Astrocyte of the spinal cord (primary cell): Measurements from ENCODE around the gene SIRT6.

Experiments used
- DNase-seq: peaks from one replicate; pipeline ENCODE4 v3.0.0; 2011; ENCODE audit warnings: low read depth, low spot score
- H3K4me3 ChIP-seq: 2 replicates; pipeline ENCODE4 v1.5.1; 2011; ENCODE audit warnings: low read depth, mild to moderate bottlenecking, low read length, moderate library complexity
- in situ Hi-C: cut with HindIII; loops from 2 replicates; pipeline ENCODE4 v1.10.0; 2017; ENCODE audit warnings: low sequenced_read_pairs
- TF ChIP-seq, protein P1 (sequence below): IDR thresholded peaks from 2 replicates; pipeline ENCODE4 v1.5.1; 2012; ENCODE audit warnings: low read depth, mild to moderate bottlenecking, low read length, inconsistent platforms

SIRT6 gene

DNA sequence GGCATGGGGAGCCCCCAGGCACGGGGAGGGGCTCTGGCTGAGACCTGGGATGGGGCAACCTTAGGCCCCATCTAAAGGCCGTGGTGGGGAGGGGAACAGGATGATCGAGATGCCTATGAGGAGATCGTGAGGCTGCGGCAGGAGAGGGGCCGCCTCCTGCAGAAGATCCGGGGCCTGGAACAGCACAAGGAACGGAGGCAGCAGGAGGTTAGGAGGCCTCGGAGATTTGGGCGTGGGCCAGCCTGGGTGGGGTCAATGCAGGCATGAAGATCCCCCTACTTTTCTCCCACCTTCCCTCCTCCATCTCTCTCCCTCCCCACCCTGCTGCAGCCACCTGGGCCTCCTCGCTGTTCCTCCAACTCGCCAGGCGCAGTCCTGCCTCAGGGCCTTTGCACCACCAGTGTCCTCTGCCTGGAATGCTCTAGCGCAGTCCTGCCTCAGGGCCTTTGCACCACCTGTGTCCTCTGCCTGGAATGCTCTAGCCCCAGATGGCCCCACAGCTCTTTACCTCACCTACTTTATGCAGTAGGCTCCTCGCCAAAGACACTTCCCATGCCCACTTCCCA is 27.9 kb upstream of the SIRT6 start:
- no peak overlapping the region for H3K4me3 ChIP-seq
- DNase-seq: no peak
- TF ChIP-seq, protein P1, sequence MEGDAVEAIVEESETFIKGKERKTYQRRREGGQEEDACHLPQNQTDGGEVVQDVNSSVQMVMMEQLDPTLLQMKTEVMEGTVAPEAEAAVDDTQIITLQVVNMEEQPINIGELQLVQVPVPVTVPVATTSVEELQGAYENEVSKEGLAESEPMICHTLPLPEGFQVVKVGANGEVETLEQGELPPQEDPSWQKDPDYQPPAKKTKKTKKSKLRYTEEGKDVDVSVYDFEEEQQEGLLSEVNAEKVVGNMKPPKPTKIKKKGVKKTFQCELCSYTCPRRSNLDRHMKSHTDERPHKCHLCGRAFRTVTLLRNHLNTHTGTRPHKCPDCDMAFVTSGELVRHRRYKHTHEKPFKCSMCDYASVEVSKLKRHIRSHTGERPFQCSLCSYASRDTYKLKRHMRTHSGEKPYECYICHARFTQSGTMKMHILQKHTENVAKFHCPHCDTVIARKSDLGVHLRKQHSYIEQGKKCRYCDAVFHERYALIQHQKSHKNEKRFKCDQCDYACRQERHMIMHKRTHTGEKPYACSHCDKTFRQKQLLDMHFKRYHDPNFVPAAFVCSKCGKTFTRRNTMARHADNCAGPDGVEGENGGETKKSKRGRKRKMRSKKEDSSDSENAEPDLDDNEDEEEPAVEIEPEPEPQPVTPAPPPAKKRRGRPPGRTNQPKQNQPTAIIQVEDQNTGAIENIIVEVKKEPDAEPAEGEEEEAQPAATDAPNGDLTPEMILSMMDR: no peak
- in situ Hi-C loops: no loop called here

DNA sequence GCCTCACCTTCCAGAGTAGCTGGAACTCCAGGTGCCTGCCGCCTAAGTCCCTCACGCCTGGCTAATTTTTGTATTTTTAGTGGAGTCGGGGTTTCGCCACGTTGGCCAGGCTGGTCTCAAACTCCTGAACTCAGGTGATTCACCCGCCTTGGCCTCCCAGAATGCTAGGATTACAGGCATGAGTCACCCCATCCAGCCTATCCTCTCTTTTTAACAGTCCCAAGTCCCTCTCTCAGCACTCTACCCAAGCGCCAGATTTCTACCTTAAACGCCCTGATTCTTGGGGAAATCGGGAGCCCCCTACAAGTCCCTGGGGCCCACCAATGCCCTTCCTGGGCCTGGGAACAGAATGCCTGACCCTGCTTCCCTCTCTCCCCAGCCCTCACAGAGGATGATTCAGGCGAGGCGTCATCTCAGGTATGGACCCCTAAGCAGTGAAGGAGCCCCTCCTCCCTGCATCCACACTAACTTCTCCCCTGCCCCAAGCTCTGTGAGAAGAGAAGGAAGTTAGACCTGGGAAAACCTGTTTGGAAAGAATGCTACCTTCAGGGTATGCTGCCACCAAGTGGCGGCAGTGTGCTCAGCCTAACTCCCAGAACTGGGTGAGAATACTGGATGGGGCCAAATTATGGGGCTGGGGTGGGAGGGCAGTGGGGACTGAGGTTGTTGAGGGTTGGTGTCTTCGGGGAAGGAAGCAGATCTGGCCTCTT is 26.2 kb upstream of the SIRT6 start:
- TF ChIP-seq, protein P1: peak; percentile 74
- in situ Hi-C loops: no loop called here
- no peak overlapping the region for H3K4me3 ChIP-seq
- DNase-seq: peak; percentile 27

DNA sequence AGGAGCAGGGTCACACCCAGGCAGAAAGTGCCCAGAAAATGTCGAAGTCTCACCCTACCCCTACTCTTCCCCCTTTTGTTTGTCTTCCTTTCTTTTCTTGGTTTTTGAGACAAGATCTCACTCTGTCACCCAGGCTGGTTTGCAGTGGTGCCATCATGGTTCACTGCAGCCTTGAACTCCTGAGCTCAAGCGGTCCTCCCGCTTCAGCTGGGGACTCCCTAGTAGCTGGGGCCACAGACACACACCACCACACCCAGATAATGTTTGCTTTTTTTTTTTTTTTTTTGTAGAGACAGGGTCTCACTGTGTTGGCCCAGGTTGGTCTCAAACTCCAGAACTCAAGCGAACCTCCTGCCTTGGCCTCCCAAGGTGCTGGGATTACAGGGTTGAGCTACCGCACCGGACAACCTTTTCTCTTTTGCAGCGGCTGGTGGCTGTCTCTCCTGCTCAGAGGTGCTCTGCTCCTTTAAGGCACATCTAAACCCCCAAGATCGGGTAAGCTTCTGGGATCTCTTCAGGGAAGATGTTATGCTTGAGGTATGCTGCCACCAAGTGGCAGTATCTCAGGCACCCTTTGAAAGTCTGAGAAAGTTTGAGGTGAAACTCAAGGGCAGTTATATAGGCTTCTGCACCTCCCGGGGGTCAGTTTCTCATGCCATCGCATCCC is 24.6 kb upstream of the SIRT6 start:
- in situ Hi-C loops: no loop called here
- DNase-seq: peak; percentile 37
- TF ChIP-seq, protein P1: peak; percentile 52
- no peak overlapping the region for H3K4me3 ChIP-seq

DNA sequence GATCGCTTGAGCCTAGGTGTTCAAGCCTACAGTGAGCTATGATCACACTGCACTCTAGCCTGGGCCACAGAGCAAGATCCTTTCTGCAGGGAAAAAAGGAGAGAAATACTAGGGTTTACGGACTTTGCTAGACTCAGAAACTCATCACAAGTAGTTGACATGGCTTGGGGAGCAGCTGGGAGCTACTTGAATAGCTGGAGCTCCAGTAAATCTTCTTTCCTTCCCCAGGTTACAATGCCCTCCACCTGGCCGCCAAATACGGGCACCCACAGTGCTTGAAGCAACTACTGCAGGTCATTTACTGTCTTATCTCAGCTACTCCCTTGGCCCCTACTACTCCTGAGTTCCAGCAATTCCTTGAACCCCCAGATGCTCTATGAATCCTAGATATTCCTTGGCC is 19.4 kb upstream of the SIRT6 start:
- TF ChIP-seq, protein P1: no peak
- in situ Hi-C loops: no loop called here
- H3K4me3 ChIP-seq: no peak overlapping the region
- DNase-seq: no peak

DNA sequence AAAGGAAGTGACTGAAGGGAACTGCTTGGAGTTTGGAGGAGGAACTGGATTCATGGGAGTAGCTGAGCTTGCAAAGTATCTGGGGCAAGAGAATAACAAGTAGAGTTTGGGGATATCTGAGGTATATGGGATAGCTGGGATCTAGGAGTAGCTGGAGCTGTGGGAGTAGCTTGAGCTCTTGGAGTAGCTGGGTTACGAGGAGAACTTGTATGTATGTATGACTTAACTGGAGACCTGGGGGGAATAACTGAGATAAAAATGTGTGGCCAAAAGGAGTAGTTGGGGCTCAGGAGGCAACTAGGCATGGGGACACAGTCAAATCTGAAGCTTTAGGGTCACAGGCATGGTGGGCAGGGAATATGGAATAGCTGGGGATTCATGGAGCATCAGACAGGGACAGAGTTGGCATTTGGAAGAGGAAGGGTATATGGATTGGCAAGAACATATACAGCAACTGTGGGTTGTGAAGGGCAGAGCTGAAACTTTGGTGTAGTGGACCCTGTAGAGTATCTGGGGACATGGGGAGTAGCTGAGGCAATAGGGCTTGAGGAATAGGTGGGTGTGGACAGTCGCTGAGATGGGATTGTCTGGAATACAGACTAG is 18.7 kb upstream of the SIRT6 start:
- DNase-seq: no peak
- in situ Hi-C loops: no loop called here
- TF ChIP-seq, protein P1: no peak
- no peak overlapping the region for H3K4me3 ChIP-seq

DNA sequence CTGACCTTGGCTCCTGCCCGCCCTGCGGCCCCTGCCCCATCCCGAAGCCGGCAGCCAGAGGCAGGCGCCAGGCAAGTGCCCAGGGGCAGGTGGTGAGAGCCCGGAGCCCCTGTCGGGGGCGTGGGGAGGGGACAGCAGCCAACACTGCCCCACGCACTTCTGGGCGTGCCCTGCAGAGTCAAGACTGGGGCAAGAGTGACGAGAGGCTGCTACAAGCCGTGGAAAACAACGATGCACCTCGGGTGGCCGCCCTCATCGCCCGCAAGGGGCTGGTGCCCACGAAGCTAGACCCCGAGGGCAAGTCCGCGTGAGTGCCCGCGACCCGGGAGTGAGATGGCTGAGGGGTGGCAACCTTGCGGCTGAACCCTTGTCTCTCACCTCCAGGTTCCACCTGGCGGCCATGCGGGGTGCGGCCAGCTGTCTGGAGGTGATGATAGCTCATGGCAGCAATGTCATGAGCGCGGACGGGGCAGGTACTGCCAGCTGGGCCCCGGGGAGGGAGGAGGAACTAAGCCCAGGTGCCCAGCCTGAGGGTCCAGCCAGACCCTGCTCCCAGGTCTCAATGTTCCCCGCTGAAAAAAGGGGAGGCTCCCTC is 17.4 kb upstream of the SIRT6 start:
- no peak overlapping the region for H3K4me3 ChIP-seq
- TF ChIP-seq, protein P1: no peak
- no peak for DNase-seq
- in situ Hi-C loops: no loop called here
